GM12878 (cell line): ENCODE data around the gene CPS1. TPM values are rescaled to one million over a fixed set of nuclear protein-coding genes. Genes with fewer than 3 reads are reported as not detected.
A peak's percentile ranks its signal among the peaks of the same experiment; 100 is the strongest.

Experiments
- ATAC-seq: fragments of 200-7000 bp; cut with Tn5 transposase; 3 replicates; pipeline ENCODE4 v1.9.1; 2020; ENCODE audit warnings: mild to moderate bottlenecking, moderate library complexity
- BruUV-seq: library from RNA; stranded (reverse); fragments of 400-500 nt; replicated peaks from 2 replicates; lab custom pipeline; 2021; lab: Mats Ljungman, UMichigan
- CTCF ChIA-PET: fragments of 300-600 bp; sonication (Branson Sonifier 250); formaldehyde crosslinking; extraction: SDS; loops from one replicate; lab custom pipeline; 2021; ENCODE audit warnings: inconsistent platforms; lab: Yijun Ruan, JAX
- POLR2A ChIA-PET: fragments of 350-600 bp; formaldehyde crosslinking; extraction: SDS; loops from one replicate; lab custom pipeline; 2021; ENCODE audit warnings: inconsistent platforms; lab: Charles Lee
- RAD21 ChIA-PET: fragments of 300-600 bp; sonication (Branson Sonifier 250); formaldehyde crosslinking; loops from one replicate; lab custom pipeline; 2023; ENCODE audit warnings: antibody characterized with exemption; ENCODE audit not compliant: unreplicated experiment; lab: Charles Lee
- SMC1A ChIA-PET: fragments of 300-600 bp; sonication (Branson Sonifier 250); formaldehyde crosslinking; loops from one replicate; lab custom pipeline; 2023; ENCODE audit not compliant: unreplicated experiment, uncharacterized antibody; lab: Charles Lee
- DNase-seq: peaks from one replicate; pipeline ENCODE4 v3.0.0-alpha.2; 2011; ENCODE audit warnings: low read depth, low spot score
- FAIRE-seq: peaks from 3 replicates; lab custom pipeline; 2011; peaks lifted over from hg19 to GRCh38; lab: Jason Lieb, UNC
- H2AFZ ChIP-seq: 2 replicates; pipeline ENCODE4 v1.6.0; 2011; ENCODE audit warnings: low read depth, low read length, control low read depth; ENCODE audit not compliant: control insufficient read depth
- H3K27ac ChIP-seq: 2 replicates; pipeline ENCODE4 v1.5.1; 2011; ENCODE audit warnings: control low read depth; ENCODE audit not compliant: control insufficient read depth, insufficient read depth
- H3K27me3 ChIP-seq, 2 experiments: replicated peaks in 1 of 2; 2 replicates each; pipeline versions ENCODE4 v1.6.0 to v1.6.1; 2011; ENCODE audit warnings: low read length in 1 of 2; ENCODE audit not compliant: control insufficient read depth in 2 of 2, insufficient read depth in 2 of 2
- H3K36me3 ChIP-seq, 2 experiments: 2 replicates each; pipeline ENCODE4 v1.5.1; 2011; ENCODE audit warnings: low read length in 1 of 2; ENCODE audit not compliant: control insufficient read depth in 2 of 2, insufficient read depth in 2 of 2
- H3K4me1 ChIP-seq: 2 replicates; pipeline ENCODE4 v1.6.1; 2011; ENCODE audit warnings: mild to moderate bottlenecking, low read length, moderate library complexity, mixed read lengths; ENCODE audit not compliant: control insufficient read depth, insufficient read depth
- H3K4me2 ChIP-seq: 2 replicates; pipeline ENCODE4 v1.6.0; 2011; ENCODE audit warnings: control low read depth; ENCODE audit not compliant: control insufficient read depth, insufficient read depth
- H3K4me3 ChIP-seq: fragments of 200-600 bp; sonication (generic); 2 replicates; pipeline ENCODE4 v1.5.1; 2016
- H3K79me2 ChIP-seq: 2 replicates; pipeline ENCODE4 v1.6.0; 2011; ENCODE audit warnings: low read length; ENCODE audit not compliant: control insufficient read depth, insufficient read depth
- H3K9ac ChIP-seq: 2 replicates; pipeline ENCODE4 v1.8.0; 2011; ENCODE audit warnings: low read length, control low read depth, mixed read lengths; ENCODE audit not compliant: control insufficient read depth, insufficient read depth
- H3K9me3 ChIP-seq: replicated peaks from 3 replicates; pipeline ENCODE4 v1.5.1; 2011; ENCODE audit warnings: mild to moderate bottlenecking, low read length; ENCODE audit not compliant: control insufficient read depth, insufficient read depth
- H4K20me1 ChIP-seq: 2 replicates; pipeline ENCODE4 v1.6.0; 2011; ENCODE audit not compliant: control insufficient read depth, insufficient read depth
- BRCA1 ChIP-seq: IDR thresholded peaks from 2 replicates; pipeline ENCODE4 v1.6.1; 2011; ENCODE audit warnings: low read depth, low read length, improper control_type of control experiment
- CBX5 ChIP-seq: sonication (generic); IDR thresholded peaks from 2 replicates; pipeline ENCODE4 v1.6.1; 2016; ENCODE audit warnings: low read depth, moderate library complexity, mild to moderate bottlenecking, inconsistent platforms
- CREM ChIP-seq: IDR thresholded peaks from 2 replicates; pipeline ENCODE4 v1.6.1; 2014; ENCODE audit warnings: antibody characterized with exemption, low read depth
- CUX1 ChIP-seq: IDR thresholded peaks from 2 replicates; pipeline ENCODE4 v1.6.1; 2012; ENCODE audit warnings: improper control_type of control experiment, low read depth, low read length; ENCODE audit not compliant: insufficient replicate concordance
- EP300 ChIP-seq, 2 experiments: fragments of 150-350 bp in 1 of 2; IDR thresholded peaks; 2 replicates each; pipeline ENCODE4 v1.6.1; 2011 to 2012; ENCODE audit warnings: low read depth in 2 of 2, low read length in 2 of 2, borderline replicate concordance in 1 of 2, improper control_type of control experiment in 1 of 2, inconsistent platforms in 1 of 2; ENCODE audit not compliant: control insufficient read depth in 1 of 2
- HDAC2 ChIP-seq: fragments of 200-600 bp; sonication (generic); IDR thresholded peaks from 2 replicates; pipeline ENCODE4 v1.6.1; 2017
- PML ChIP-seq: IDR thresholded peaks from 2 replicates; pipeline ENCODE4 v1.6.1; 2012; ENCODE audit warnings: low read length, inconsistent platforms
- POLR2A ChIP-seq: IDR thresholded peaks from 2 replicates; pipeline ENCODE4 v1.6.1; 2011; ENCODE audit warnings: low read depth, mild to moderate bottlenecking, low read length
- POLR2AphosphoS2 ChIP-seq: IDR thresholded peaks from 2 replicates; pipeline ENCODE4 v1.6.1; 2011; ENCODE audit warnings: low read depth, mild to moderate bottlenecking, low read length, improper control_type of control experiment, moderate library complexity
- POLR2AphosphoS5 ChIP-seq: IDR thresholded peaks from 2 replicates; pipeline ENCODE4 v1.6.1; 2011; ENCODE audit warnings: mild to moderate bottlenecking, low read length, inconsistent platforms
- RCOR1 ChIP-seq: conservative IDR thresholded peaks from 2 replicates; pipeline ENCODE4 v1.6.1; 2012; ENCODE audit warnings: low read depth, low read length, improper control_type of control experiment
- RFX5 ChIP-seq: IDR thresholded peaks from 2 replicates; pipeline ENCODE4 v1.6.1; 2011; ENCODE audit warnings: low read depth, low read length, improper control_type of control experiment
- RUNX3 ChIP-seq: IDR thresholded peaks from 2 replicates; pipeline ENCODE4 v1.6.1; 2012; ENCODE audit warnings: low read length, inconsistent platforms
- SIX5 ChIP-seq: IDR thresholded peaks from 2 replicates; pipeline ENCODE4 v1.6.1; 2011; ENCODE audit warnings: mild to moderate bottlenecking, low read depth, low read length, moderate library complexity; ENCODE audit not compliant: severe bottlenecking
- SMAD1 ChIP-seq: fragments of 450-650 bp; IDR thresholded peaks from 2 replicates; pipeline ENCODE4 v1.6.1; 2018; ENCODE audit warnings: mild to moderate bottlenecking, low read depth; ENCODE audit not compliant: partially characterized antibody
- ZBTB40 ChIP-seq: fragments of 450-650 bp; IDR thresholded peaks from 2 replicates; pipeline ENCODE4 v1.6.1; 2016; ENCODE audit warnings: mild to moderate bottlenecking, moderate library complexity, borderline replicate concordance
- ZNF274 ChIP-seq: IDR thresholded peaks from one replicate; pipeline ENCODE4 v1.8.0; 2011; ENCODE audit not compliant: insufficient read length, insufficient read depth
- WGBS: methylation state at CpG from one replicate; pipeline ENCODE4 v1.1.6; 2016; ENCODE audit warnings: low lambda C conversion rate; ENCODE audit not compliant: insufficient replicate concordance, insufficient coverage; ENCODE audit errors: missing lambda C conversion rate; 5-methylcytosine and 5-hydroxymethylcytosine counted together
- in situ Hi-C: fragments of 300-500 bp; cut with MboI; formaldehyde crosslinking; loops from 9 replicates; pipeline ENCODE4 v1.14.3; 2018; ENCODE audit warnings: mixed read lengths
- intact Hi-C: fragments of 100-400 bp; cut with micrococcal nuclease; formaldehyde crosslinking; loops from one replicate; pipeline ENCODE4 v1.14.2; 2022; ENCODE audit not compliant: unreplicated experiment
- polyA plus RNA-seq, 11 experiments: library from polyadenylated mRNA; depleted of rRNA in 4 of 11; unstranded in 6 of 11; stranded (reverse) in 5 of 11; fragments of >200 nt; fragmentation: Nextera tagmentation in 4 of 11; fragmentation: Illumina TruSeq in 1 of 11; extraction: Ambion mirVana in 4 of 11; extraction: Trizol in 1 of 11; gene quantifications; 1 replicate in 1 of 11; 2 replicates in 10 of 11; pipeline versions ENCODE4 v1.2.1 to v1.2.3, GENCODE V29; 2011 to 2016; ENCODE audit warnings: inconsistent platforms in 2 of 11, missing spikeins in 2 of 11, low read depth in 1 of 11
- total RNA-seq, 4 experiments: library from RNA; depleted of rRNA in 3 of 4; stranded (reverse); fragments of >200 nt in 3 of 4; fragmentation: Illumina TruSeq in 1 of 4; extraction: Trizol in 1 of 4; gene quantifications; 2 replicates each; pipeline versions ENCODE4 v1.2.1 to v1.2.3, GENCODE V29; 2013 to 2021

The CPS1 gene
- total and polyA plus RNA-seq, 10 of the 15 experiments (the other 5 are each of a cell fraction or from before 2014, with no cell fraction given): 0.20 to 4.6 (median 0.55) TPM

- DNase-seq: no peak
- Histone ChIP-seq H3K4me3 (no peak overlapping the region), H3K4me2 (no peak overlapping the region), H3K79me2 (no peaks in the 10 kb centered on the region), H3K9me3 (no peaks in the 10 kb centered on the region), H2AFZ (no peak overlapping the region), H3K27me3 (no peaks in the 10 kb centered on the region), H4K20me1 (no peaks in the 10 kb centered on the region), H3K36me3 (no peaks in the 10 kb centered on the region), H3K9ac (no peak overlapping the region), H3K4me1 (no peaks in the 10 kb centered on the region), H3K27ac (no peak overlapping the region)
- intact Hi-C loops: no loop called here
- POLR2A ChIA-PET: interaction anchor here (0.6 kb wide), 1 partner anchor 34 kb away, joined by 4 read pairs; no protein-coding TSS in a partner anchor
- CTCF ChIA-PET: interaction anchor here (0.7 to 0.8 kb wide), 2 partner anchors 210 to 273 kb away, joined by 3 read pairs; no protein-coding TSS in a partner anchor
- BruUV-seq: no TSS peak
- SMC1A ChIA-PET: no interaction called here
- peak; percentile 45; the same call in 1 of the 3 replicates for ATAC-seq
- FAIRE-seq: no peak
- in situ Hi-C loops: no loop called here
- RAD21 ChIA-PET: no interaction called here
- 12% methylated on average over 2 of the region's 2 CpGs for WGBS
- TF ChIP-seq ZNF274 (no peak), RCOR1 (no peak), RFX5 (no peak), ZBTB40 (no peak), BRCA1 (no peak), POLR2A (no peak), SMAD1 (no peak), EP300 (IDR thresholded peaks at IDR 0.05; ENCODE audit: borderline replicate concordance in 1 of 2, control insufficient read depth in 1 of 2, low read depth in 2 of 2, low read length in 2 of 2) (no peak), SIX5 (no peak), POLR2AphosphoS2 (no peak), HDAC2 (no peak), CUX1 (no peak), RUNX3 (no peak), POLR2AphosphoS5 (no peak), CBX5 (no peak), CREM (no peak), PML (no peak)
Observed at GRCh38 chr2:210713122-210713521, 156.7 kb downstream of the CPS1 start.
